ENCODE results near the gene CERS1.
"Not testable (repeated sequence)": the region's sequence is repeated elsewhere in the genome, so short reads cannot be mapped to it uniquely, and the experiment has no call there.

GRCh38 chr19:18917593-18917992 is 21.6 kb upstream of the CERS1 start:
- TF ChIP-seq EZH2phosphoT487 (IDR thresholded peaks at IDR 0.05; ENCODE audit: borderline replicate concordance); CTCF (conservative IDR thresholded peaks at IDR 0.05; ENCODE audit: low read length): not testable (repeated sequence)
